H9 (cell line): ENCODE measurements around the gene ZNF346. TPM values are rescaled to one million over a fixed set of nuclear protein-coding genes. Genes with fewer than 3 reads are reported as not detected.

Experiments used
- DNase-seq: peaks from one replicate; pipeline ENCODE4 v3.0.0-alpha.2; 2017
- H2AFZ ChIP-seq: one replicate; pipeline ENCODE4 v1.6.1; 2013; ENCODE audit warnings: mild to moderate bottlenecking, low read length, control low read depth, moderate library complexity
- H2AK5ac ChIP-seq: 2 replicates; pipeline ENCODE4 v1.6.1; 2013; ENCODE audit warnings: low read length, control low read depth, mixed read lengths; ENCODE audit not compliant: insufficient read length
- H2BK120ac ChIP-seq: one replicate; pipeline ENCODE4 v1.6.1; 2013; ENCODE audit warnings: low read depth, mild to moderate bottlenecking, low read length, control low read depth, inconsistent platforms; ENCODE audit not compliant: poor library complexity, severe bottlenecking
- H2BK12ac ChIP-seq: 2 replicates; pipeline ENCODE4 v1.6.1; 2013; ENCODE audit warnings: low read length, control low read depth, mixed read lengths, low read depth; ENCODE audit not compliant: insufficient read length
- H2BK15ac ChIP-seq: 2 replicates; pipeline ENCODE4 v1.6.1; 2013; ENCODE audit warnings: low read depth, low read length, control low read depth
- H2BK20ac ChIP-seq: one replicate; pipeline ENCODE4 v1.6.1; 2013; ENCODE audit warnings: low read depth, mild to moderate bottlenecking, low read length, control low read depth, inconsistent platforms; ENCODE audit not compliant: poor library complexity, severe bottlenecking
- H2BK5ac ChIP-seq: 2 replicates; pipeline ENCODE4 v1.6.1; 2013; ENCODE audit warnings: low read length, control low read depth, mixed read lengths; ENCODE audit not compliant: insufficient read length
- H3K14ac ChIP-seq: 2 replicates; pipeline ENCODE4 v1.6.1; 2013; ENCODE audit warnings: low read length, control low read depth; ENCODE audit not compliant: insufficient read depth
- H3K18ac ChIP-seq: 2 replicates; pipeline ENCODE4 v1.6.1; 2013; ENCODE audit warnings: low read depth, mild to moderate bottlenecking, mixed read lengths, low read length, control low read depth; ENCODE audit not compliant: insufficient read length
- H3K23ac ChIP-seq: 2 replicates; pipeline ENCODE4 v1.6.1; 2013; ENCODE audit warnings: low read length, control low read depth, mixed read lengths, low read depth; ENCODE audit not compliant: insufficient read length
- H3K23me2 ChIP-seq: 2 replicates; pipeline ENCODE4 v1.6.1; 2013; ENCODE audit warnings: low read depth, mild to moderate bottlenecking, mixed read lengths, low read length, control low read depth; ENCODE audit not compliant: insufficient read length, poor library complexity, severe bottlenecking
- H3K27ac ChIP-seq: 2 replicates; pipeline ENCODE4 v1.5.1; 2013; ENCODE audit warnings: low read length, control low read depth, mixed read lengths, low read depth; ENCODE audit not compliant: insufficient read length
- H3K27me3 ChIP-seq: 2 replicates; pipeline ENCODE4 v1.6.1; 2013; ENCODE audit warnings: low read length, control low read depth, inconsistent platforms; ENCODE audit not compliant: insufficient read depth
- H3K4ac ChIP-seq: 2 replicates; pipeline ENCODE4 v1.6.1; 2013; ENCODE audit warnings: low read depth, mild to moderate bottlenecking, control low read depth, inconsistent platforms, low read length, moderate library complexity
- H3K4me1 ChIP-seq: 2 replicates; pipeline ENCODE4 v1.6.1; 2013; ENCODE audit warnings: low read length, control low read depth, inconsistent platforms; ENCODE audit not compliant: insufficient read depth
- H3K4me2 ChIP-seq: 2 replicates; pipeline ENCODE4 v1.6.1; 2013; ENCODE audit warnings: low read length, control low read depth, mixed read lengths; ENCODE audit not compliant: insufficient read length, insufficient read depth
- H3K56ac ChIP-seq: 2 replicates; pipeline ENCODE4 v1.6.1; 2013; ENCODE audit warnings: low read depth, mild to moderate bottlenecking, mixed read lengths, low read length, control low read depth; ENCODE audit not compliant: insufficient read length
- H3K79me1 ChIP-seq: 2 replicates; pipeline ENCODE4 v1.6.1; 2013; ENCODE audit warnings: low read depth, mild to moderate bottlenecking, moderate library complexity, low read length, control low read depth, inconsistent platforms; ENCODE audit not compliant: insufficient read depth, poor library complexity, severe bottlenecking
- H3K79me2 ChIP-seq: 2 replicates; pipeline ENCODE4 v1.6.1; 2013; ENCODE audit warnings: low read length, control low read depth, inconsistent platforms; ENCODE audit not compliant: insufficient read depth
- H3K9ac ChIP-seq: 2 replicates; pipeline ENCODE4 v1.6.1; 2013; ENCODE audit warnings: low read length, control low read depth, mixed read lengths; ENCODE audit not compliant: insufficient read length; ENCODE audit errors: extremely low read depth
- H3K9me3 ChIP-seq: one replicate; pipeline ENCODE4 v1.6.1; 2013; ENCODE audit warnings: low read depth, low read length, inconsistent platforms; ENCODE audit not compliant: control insufficient read depth
- H3T11ph ChIP-seq: one replicate; pipeline ENCODE4 v1.6.1; 2013; ENCODE audit warnings: mild to moderate bottlenecking, low read length, control low read depth, inconsistent platforms
- H4K20me1 ChIP-seq: one replicate; pipeline ENCODE4 v1.6.1; 2013; ENCODE audit not compliant: control insufficient read depth, insufficient read length, insufficient read depth
- H4K5ac ChIP-seq: 2 replicates; pipeline ENCODE4 v1.6.1; 2013; ENCODE audit warnings: low read depth, mild to moderate bottlenecking, mixed read lengths, low read length, control low read depth; ENCODE audit not compliant: insufficient read length
- H4K8ac ChIP-seq: replicated peaks from 2 replicates; pipeline ENCODE4 v1.6.1; 2013; ENCODE audit warnings: low read length, control low read depth, mixed read lengths, low read depth; ENCODE audit not compliant: insufficient read length
- H4K91ac ChIP-seq: 2 replicates; pipeline ENCODE4 v1.6.1; 2013; ENCODE audit warnings: low read depth, mild to moderate bottlenecking, moderate library complexity, mixed read lengths, low read length, control low read depth; ENCODE audit not compliant: insufficient read length
- H3K27ac Mint-ChIP-seq, 3 experiments: 2 replicates in 2 of 3; 3 replicates in 1 of 3; pipeline ENCODE4 v1.8.0; 2020 to 2021; ENCODE audit warnings: mixed read lengths in 3 of 3, mild to moderate bottlenecking in 1 of 3, moderate library complexity in 1 of 3
- H3K27me3 Mint-ChIP-seq: 2 replicates; pipeline ENCODE4 v1.8.0; 2021; ENCODE audit warnings: low read depth, mild to moderate bottlenecking, moderate library complexity, mixed read lengths
- H3K36me3 Mint-ChIP-seq, 3 experiments: 2 replicates in 2 of 3; 3 replicates in 1 of 3; pipeline ENCODE4 v1.8.0; 2020 to 2021; ENCODE audit warnings: low read depth in 3 of 3, mixed read lengths in 3 of 3; ENCODE audit not compliant: insufficient read depth in 1 of 3
- H3K4me1 Mint-ChIP-seq, 2 experiments: 2 replicates each; pipeline ENCODE4 v1.8.0; 2020; ENCODE audit warnings: mixed read lengths in 2 of 2
- H3K4me3 Mint-ChIP-seq, 2 experiments: 2 replicates in 1 of 2; 3 replicates in 1 of 2; pipeline ENCODE4 v1.8.0; 2020 to 2021; ENCODE audit warnings: mild to moderate bottlenecking in 2 of 2, mixed read lengths in 2 of 2, moderate library complexity in 1 of 2
- H3K9me3 Mint-ChIP-seq, 2 experiments: 2 replicates in 1 of 2; 3 replicates in 1 of 2; pipeline ENCODE4 v1.8.0; 2020; ENCODE audit warnings: mild to moderate bottlenecking in 2 of 2, mixed read lengths in 2 of 2, moderate library complexity in 1 of 2
- WGBS: extraction: QIAGEN DNeasy Blood & Tissue Kit; methylation state at CpG from one replicate; pipeline ENCODE4 v1.1.7; 2013; ENCODE audit warnings: missing lambda C conversion rate, low lambda C conversion rate, mixed read lengths; ENCODE audit not compliant: insufficient read length; ENCODE audit errors: extremely low coverage; 5-methylcytosine and 5-hydroxymethylcytosine counted together
- total RNA-seq: library from RNA; stranded (reverse); gene quantifications from 2 replicates; pipeline ENCODE4 v1.2.1, GENCODE V29; 2021
- TF ChIP-seq, protein P1 (sequence below): fragments of 200-600 bp; sonication (generic); conservative IDR thresholded peaks from 3 replicates; pipeline ENCODE4 v1.8.0; 2021; ENCODE audit warnings: antibody characterized with exemption, mild to moderate bottlenecking

Gene ZNF346
- total RNA-seq, 1 experiment from 2014 or later, result 22.7 TPM

DNA sequence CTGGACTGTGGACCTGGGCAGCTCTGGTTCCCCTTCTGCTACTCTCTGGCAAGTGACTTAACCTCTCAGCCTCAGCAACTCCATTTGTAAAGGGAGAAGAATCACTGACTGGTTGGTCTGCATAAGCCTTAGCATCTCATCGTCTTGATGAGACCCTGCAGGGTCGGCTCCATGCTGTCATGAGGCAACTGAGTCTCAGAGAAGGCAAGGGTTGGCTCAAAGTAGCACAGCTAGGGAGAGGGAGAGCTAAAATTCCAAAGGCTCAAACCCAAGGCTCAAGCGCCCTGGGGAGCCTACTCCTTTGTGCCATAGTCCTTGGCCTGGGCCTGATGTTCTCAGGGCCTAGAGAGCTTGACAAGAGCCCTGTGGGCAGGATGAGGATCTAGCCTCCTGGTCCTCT, 68.7 kb downstream of the ZNF346 start:
- no peak overlapping the region for H2BK15ac ChIP-seq
- H3K27ac ChIP-seq, result no peak overlapping the region
- H4K8ac ChIP-seq, result no peak overlapping the region
- Mint-ChIP-seq H3K4me3 (no peak overlapping the region), H3K27ac (no peak overlapping the region), H3K4me1 (peaks cover 13 to 18% of the 10 kb centered on the region in 2 experiments), H3K9me3 (no peaks in the 10 kb centered on the region; a peak in 1 of 5 replicates), H3K27me3 (no peaks in the 10 kb centered on the region; the same call in 1 of the 2 replicates), H3K36me3 (peaks cover 29 to 60% (median 50%) of the 10 kb centered on the region in 3 experiments; a peak in 6 of 7 replicates)
- no peak overlapping the region for H3K4ac ChIP-seq
- no peak for DNase-seq
- H3K27me3 ChIP-seq, result no peaks in the 10 kb centered on the region
- no peak overlapping the region for H3K14ac ChIP-seq
- no peak overlapping the region for H2BK120ac ChIP-seq
- no peak overlapping the region for H3T11ph ChIP-seq
- no peak overlapping the region for H4K91ac ChIP-seq
- H2AFZ ChIP-seq, result no peak overlapping the region
- H3K79me1 ChIP-seq, result no peaks in the 10 kb centered on the region
- peaks cover under 1% of the 10 kb centered on the region; the same call in 1 of the 2 replicates for H3K4me1 ChIP-seq
- H3K23ac ChIP-seq, result no peak overlapping the region
- no peak overlapping the region for H2BK20ac ChIP-seq
- H4K5ac ChIP-seq, result no peak overlapping the region
- H2AK5ac ChIP-seq, result no peak overlapping the region
- H2BK12ac ChIP-seq, result no peak overlapping the region
- no peak overlapping the region for H3K56ac ChIP-seq
- no CpG with 5 or more reads among the region's 3 CpGs for WGBS
- no peak overlapping the region for H2BK5ac ChIP-seq
- peaks cover 4% of the 10 kb centered on the region; the same call in 1 of the 2 replicates for H3K79me2 ChIP-seq
- no peak overlapping the region for H3K4me2 ChIP-seq
- H3K9ac ChIP-seq, result no peak overlapping the region
- no peaks in the 10 kb centered on the region for H3K23me2 ChIP-seq
- no peak overlapping the region for H3K18ac ChIP-seq
- no peaks in the 10 kb centered on the region for H4K20me1 ChIP-seq
- TF ChIP-seq, protein P1, sequence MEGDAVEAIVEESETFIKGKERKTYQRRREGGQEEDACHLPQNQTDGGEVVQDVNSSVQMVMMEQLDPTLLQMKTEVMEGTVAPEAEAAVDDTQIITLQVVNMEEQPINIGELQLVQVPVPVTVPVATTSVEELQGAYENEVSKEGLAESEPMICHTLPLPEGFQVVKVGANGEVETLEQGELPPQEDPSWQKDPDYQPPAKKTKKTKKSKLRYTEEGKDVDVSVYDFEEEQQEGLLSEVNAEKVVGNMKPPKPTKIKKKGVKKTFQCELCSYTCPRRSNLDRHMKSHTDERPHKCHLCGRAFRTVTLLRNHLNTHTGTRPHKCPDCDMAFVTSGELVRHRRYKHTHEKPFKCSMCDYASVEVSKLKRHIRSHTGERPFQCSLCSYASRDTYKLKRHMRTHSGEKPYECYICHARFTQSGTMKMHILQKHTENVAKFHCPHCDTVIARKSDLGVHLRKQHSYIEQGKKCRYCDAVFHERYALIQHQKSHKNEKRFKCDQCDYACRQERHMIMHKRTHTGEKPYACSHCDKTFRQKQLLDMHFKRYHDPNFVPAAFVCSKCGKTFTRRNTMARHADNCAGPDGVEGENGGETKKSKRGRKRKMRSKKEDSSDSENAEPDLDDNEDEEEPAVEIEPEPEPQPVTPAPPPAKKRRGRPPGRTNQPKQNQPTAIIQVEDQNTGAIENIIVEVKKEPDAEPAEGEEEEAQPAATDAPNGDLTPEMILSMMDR, result no peak
- H3K9me3 ChIP-seq, result no peaks in the 10 kb centered on the region
